Neural crest cell (in vitro differentiated cells): ENCODE results near the gene RPH3AL. TPM values are rescaled to one million over a fixed set of nuclear protein-coding genes. Genes with fewer than 3 reads are reported as not detected.
A peak's percentile ranks its signal among the peaks of the same experiment; 100 is the strongest.

Experiments
- DNase-seq: peaks from one replicate; pipeline ENCODE4 v3.0.0; 2021; ENCODE audit warnings: low read depth, mixed read lengths, low spot score
- H3K27ac Mint-ChIP-seq: one replicate; pipeline ENCODE4 v1.8.0; 2021; ENCODE audit warnings: mild to moderate bottlenecking, mixed read lengths; ENCODE audit not compliant: unreplicated experiment
- H3K27me3 Mint-ChIP-seq: 2 replicates; pipeline ENCODE4 v1.8.0; 2021; ENCODE audit warnings: low read depth, mild to moderate bottlenecking, mixed read lengths
- H3K36me3 Mint-ChIP-seq: 2 replicates; pipeline ENCODE4 v1.8.0; 2021; ENCODE audit warnings: low read depth, mild to moderate bottlenecking, mixed read lengths
- H3K4me1 Mint-ChIP-seq: 2 replicates; pipeline ENCODE4 v1.8.0; 2021; ENCODE audit warnings: mixed read lengths
- H3K4me3 Mint-ChIP-seq: one replicate; pipeline ENCODE4 v1.8.0; 2021; ENCODE audit warnings: mild to moderate bottlenecking, mixed read lengths
- H3K9me3 Mint-ChIP-seq: 2 replicates; pipeline ENCODE4 v1.8.0; 2021; ENCODE audit warnings: mixed read lengths
- long read RNA-seq: library from polyadenylated mRNA; unstranded; transcript quantifications from one replicate; pipeline ENCODE4 v2.0.0, GENCODE V29; 2020
- total RNA-seq: library from RNA; stranded (reverse); gene quantifications from 2 replicates; pipeline ENCODE4 v1.2.1, GENCODE V29; 2021
- TF ChIP-seq, protein P1 (sequence below): fragments of 200-600 bp; sonication (generic); conservative IDR thresholded peaks from 2 replicates; pipeline ENCODE4 v1.5.0; 2021; ENCODE audit warnings: antibody characterized with exemption, mild to moderate bottlenecking

Gene RPH3AL, protein sequence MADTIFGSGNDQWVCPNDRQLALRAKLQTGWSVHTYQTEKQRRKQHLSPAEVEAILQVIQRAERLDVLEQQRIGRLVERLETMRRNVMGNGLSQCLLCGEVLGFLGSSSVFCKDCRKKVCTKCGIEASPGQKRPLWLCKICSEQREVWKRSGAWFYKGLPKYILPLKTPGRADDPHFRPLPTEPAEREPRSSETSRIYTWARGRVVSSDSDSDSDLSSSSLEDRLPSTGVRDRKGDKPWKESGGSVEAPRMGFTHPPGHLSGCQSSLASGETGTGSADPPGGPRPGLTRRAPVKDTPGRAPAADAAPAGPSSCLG
- 1.9 and 2.1 TPM in 2 replicates for total RNA-seq
- long read RNA-seq: 0 reads

DNA sequence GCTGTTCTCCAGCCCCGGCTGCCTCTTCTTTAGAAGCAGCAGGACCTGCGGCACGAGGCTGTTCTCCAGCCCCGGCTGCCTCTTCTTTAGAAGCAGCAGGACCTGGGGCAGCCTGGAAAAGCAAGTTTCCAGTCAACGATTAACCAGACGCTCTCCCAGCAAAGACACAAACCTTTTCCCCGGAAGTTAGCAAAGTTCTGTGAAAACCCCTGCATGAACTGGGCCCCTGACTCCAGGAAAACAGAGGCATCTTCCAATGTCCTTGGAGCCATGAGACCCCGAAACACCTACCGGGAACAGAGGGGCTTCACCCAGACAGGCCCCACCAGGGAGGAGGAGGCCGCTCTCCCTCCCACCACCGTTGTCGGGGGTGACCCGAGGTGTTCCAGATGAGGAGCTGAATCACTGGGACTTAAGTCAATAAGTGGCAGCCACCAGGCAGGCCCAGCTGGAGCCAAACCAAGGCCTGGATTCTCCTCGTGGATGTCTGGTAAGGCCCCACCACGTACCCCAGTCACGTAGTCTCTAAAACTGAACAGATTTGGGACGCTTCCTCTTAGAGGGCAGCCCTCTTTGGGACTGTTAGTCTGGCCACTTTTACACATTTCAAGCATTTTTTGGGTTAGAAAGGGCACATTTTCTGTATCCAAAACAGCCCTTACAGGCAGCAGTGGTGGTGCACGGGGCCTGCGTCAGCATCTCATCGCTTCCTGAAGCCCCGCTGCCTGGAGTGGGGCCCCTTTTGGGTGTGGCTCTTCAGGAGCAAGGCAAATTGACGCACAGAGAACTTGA lies at the start of gene RPH3AL:
Gene RPH3AL (minus strand): TSS at position 387 of the 792 bp plus-strand sequence. CDS start 25,264 bp downstream, outside the sequence.
- H3K4me3 Mint-ChIP-seq: peak within 1 kb of the TSS; percentile 35
- peaks cover 7% of the 10 kb centered on the region for H3K36me3 Mint-ChIP-seq
- H3K27me3 Mint-ChIP-seq: peaks cover 5% of the 10 kb centered on the region
- no peak for DNase-seq
- peaks cover 27% of the 10 kb centered on the region for H3K4me1 Mint-ChIP-seq
- peak within 1 kb of the TSS; percentile 65 for H3K27ac Mint-ChIP-seq
- TF ChIP-seq, protein P1, sequence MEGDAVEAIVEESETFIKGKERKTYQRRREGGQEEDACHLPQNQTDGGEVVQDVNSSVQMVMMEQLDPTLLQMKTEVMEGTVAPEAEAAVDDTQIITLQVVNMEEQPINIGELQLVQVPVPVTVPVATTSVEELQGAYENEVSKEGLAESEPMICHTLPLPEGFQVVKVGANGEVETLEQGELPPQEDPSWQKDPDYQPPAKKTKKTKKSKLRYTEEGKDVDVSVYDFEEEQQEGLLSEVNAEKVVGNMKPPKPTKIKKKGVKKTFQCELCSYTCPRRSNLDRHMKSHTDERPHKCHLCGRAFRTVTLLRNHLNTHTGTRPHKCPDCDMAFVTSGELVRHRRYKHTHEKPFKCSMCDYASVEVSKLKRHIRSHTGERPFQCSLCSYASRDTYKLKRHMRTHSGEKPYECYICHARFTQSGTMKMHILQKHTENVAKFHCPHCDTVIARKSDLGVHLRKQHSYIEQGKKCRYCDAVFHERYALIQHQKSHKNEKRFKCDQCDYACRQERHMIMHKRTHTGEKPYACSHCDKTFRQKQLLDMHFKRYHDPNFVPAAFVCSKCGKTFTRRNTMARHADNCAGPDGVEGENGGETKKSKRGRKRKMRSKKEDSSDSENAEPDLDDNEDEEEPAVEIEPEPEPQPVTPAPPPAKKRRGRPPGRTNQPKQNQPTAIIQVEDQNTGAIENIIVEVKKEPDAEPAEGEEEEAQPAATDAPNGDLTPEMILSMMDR: no peak
- H3K9me3 Mint-ChIP-seq: no peaks in the 10 kb centered on the region

GRCh38 chr17:400257-400656 lies 47.6 kb upstream of the RPH3AL start:
- H3K27me3 Mint-ChIP-seq: peaks cover 35% of the 10 kb centered on the region
- no peak overlapping the region for H3K27ac Mint-ChIP-seq
- H3K36me3 Mint-ChIP-seq: no peaks in the 10 kb centered on the region
- TF ChIP-seq, protein P1: no peak
- DNase-seq: no peak
- no peaks in the 10 kb centered on the region for H3K9me3 Mint-ChIP-seq
- H3K4me1 Mint-ChIP-seq: no peaks in the 10 kb centered on the region
- H3K4me3 Mint-ChIP-seq: no peak overlapping the region

GRCh38 chr17:396788-397187 lies 44.2 kb upstream of the RPH3AL start:
- Mint-ChIP-seq H3K36me3 (no peaks in the 10 kb centered on the region), H3K27me3 (peaks cover 26% of the 10 kb centered on the region), H3K27ac (no peak overlapping the region), H3K4me3 (no peak overlapping the region), H3K9me3 (no peaks in the 10 kb centered on the region), H3K4me1 (peaks cover 5% of the 10 kb centered on the region)
- no peak for DNase-seq
- TF ChIP-seq, protein P1: no peak

- Mint-ChIP-seq H3K9me3 (no peaks in the 10 kb centered on the region), H3K4me1 (peaks cover 5% of the 10 kb centered on the region), H3K4me3 (no peak overlapping the region), H3K27me3 (peaks cover 22% of the 10 kb centered on the region), H3K27ac (no peak overlapping the region), H3K36me3 (no peaks in the 10 kb centered on the region)
- no peak for DNase-seq
- TF ChIP-seq, protein P1: no peak
Measured at GRCh38 chr17:395974-396373, 43.4 kb upstream of the RPH3AL start.

GRCh38 chr17:395179-395578 lies 42.6 kb upstream of the RPH3AL start:
- no peak for DNase-seq
- H3K9me3 Mint-ChIP-seq: no peaks in the 10 kb centered on the region
- H3K36me3 Mint-ChIP-seq: no peaks in the 10 kb centered on the region
- H3K4me1 Mint-ChIP-seq: peaks cover 5% of the 10 kb centered on the region
- H3K4me3 Mint-ChIP-seq: no peak overlapping the region
- H3K27ac Mint-ChIP-seq: no peak overlapping the region
- peaks cover 15% of the 10 kb centered on the region for H3K27me3 Mint-ChIP-seq
- TF ChIP-seq, protein P1: no peak
